Effector memory CD8-positive, alpha-beta T cell (primary cell): Measurements from ENCODE around the gene ARMH1.

Experiments used
- ATAC-seq: fragments of 150-1000 bp; cut with Tn5 transposase; replicated peaks from 2 replicates; pipeline ENCODE4 v1.10.0; 2021; ENCODE audit warnings: mild to moderate bottlenecking, moderate library complexity
- DNase-seq, 3 experiments: peaks; one replicate each; pipeline ENCODE4 v3.0.0; 2021
- H3K27ac Mint-ChIP-seq, 2 donors: one replicate each; pipeline ENCODE4 v1.8.0; 2022; ENCODE audit warnings: mild to moderate bottlenecking in 2 of 2, mixed read lengths in 2 of 2, moderate library complexity in 2 of 2
- H3K27me3 Mint-ChIP-seq, 2 donors: one replicate each; pipeline ENCODE4 v1.8.0; 2022; ENCODE audit warnings: mixed read lengths in 2 of 2
- H3K36me3 Mint-ChIP-seq: one replicate; pipeline ENCODE4 v1.8.0; 2022; ENCODE audit warnings: mild to moderate bottlenecking, moderate library complexity, mixed read lengths; ENCODE audit not compliant: insufficient read depth
- H3K4me1 Mint-ChIP-seq, 2 donors: one replicate each; pipeline ENCODE4 v1.8.0; 2022; ENCODE audit warnings: low read depth in 2 of 2, mixed read lengths in 2 of 2
- H3K4me3 Mint-ChIP-seq, 2 donors: one replicate each; pipeline ENCODE4 v1.8.0; 2022; ENCODE audit warnings: mild to moderate bottlenecking in 2 of 2, mixed read lengths in 2 of 2, moderate library complexity in 2 of 2
- H3K9me3 Mint-ChIP-seq, 2 donors: one replicate each; pipeline ENCODE4 v1.8.0; 2022; ENCODE audit warnings: mixed read lengths in 2 of 2
- total RNA-seq, 9 experiments: gene quantifications; one replicate each; lab custom pipeline; 2026; lab: John Stamatoyannopoulos, UW

Gene ARMH1
- 6.8 to 21.9 (median 17.8) reads per million in 9 experiments for total RNA-seq

DNA sequence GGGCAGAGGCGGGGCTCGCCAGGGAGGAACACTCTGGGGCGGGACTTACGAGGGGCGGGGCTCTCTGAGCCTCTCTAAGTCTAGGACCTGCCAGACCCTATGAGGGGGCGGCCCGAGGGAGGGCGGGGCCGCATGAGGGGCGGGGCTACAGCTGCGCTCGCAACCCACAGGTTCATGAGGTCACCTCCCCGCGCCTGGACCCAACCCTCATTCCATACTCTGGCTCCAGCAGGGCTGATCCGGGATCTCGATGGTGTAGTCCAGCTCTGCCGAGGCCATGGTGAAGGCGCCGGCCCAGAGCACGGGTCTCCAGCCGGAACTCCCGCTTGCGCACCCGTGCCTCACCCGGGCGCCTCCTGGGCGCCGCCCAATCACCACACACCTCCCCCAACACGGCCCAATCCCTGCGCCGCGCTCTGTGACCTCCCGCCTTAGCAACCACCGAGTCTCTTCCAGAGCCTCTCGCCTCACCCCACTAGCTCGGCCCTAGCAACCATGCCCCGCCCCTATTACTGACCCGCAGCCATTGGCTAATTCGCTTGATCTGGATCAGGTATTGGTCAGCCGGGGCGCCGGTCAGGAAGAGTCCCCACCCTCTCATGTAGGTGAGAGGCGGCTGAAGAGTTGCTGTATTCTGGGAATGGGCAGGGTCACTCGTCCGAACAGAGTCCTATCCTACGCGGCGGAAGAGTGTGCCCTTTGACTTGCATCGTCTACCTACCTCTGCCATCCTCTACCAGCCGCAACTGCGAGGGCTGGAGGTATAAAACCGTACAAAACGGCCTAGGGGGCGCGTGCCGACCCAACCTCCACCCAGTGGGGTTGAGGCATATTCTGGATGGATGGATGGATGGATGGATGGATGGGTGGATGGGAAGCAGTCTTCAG lies at the start of gene ARMH1, which contains the start of gene TMEM53:
TSS of gene ARMH1 (plus strand) at position 602 of the 888 bp plus-strand sequence. CDS start 14,984 bp downstream, outside the sequence.
TSS of gene TMEM53 (minus strand) at position 369 of the 888 bp plus-strand sequence. CDS start at position 279, 90 bp downstream.
- peak within 1 kb of the TSS; percentile 83 to 88 for H3K4me3 Mint-ChIP-seq

DNA sequence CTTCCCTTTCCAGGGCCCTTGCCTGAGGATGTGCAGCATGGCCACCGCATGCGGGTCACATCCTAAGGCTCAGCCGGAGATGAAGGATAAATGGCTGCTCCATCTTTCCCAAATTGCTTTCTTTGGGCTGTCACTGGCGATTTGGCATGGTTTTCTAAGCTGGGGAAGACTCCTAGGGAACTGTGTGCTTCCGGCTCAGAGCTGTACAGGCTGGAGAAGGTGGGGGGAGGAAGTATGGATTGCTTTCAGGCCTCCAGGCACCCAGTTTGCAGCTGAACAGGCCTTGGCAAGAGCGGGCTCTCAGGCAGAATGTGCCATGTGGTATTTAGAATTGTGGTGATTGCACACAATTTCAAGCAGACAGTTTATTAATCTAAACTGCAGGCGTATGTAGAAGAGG lies 49.2 kb upstream of the ARMH1 start:
- H3K4me3 Mint-ChIP-seq: no peak overlapping the region
- peaks cover 0 to 1% of the 10 kb centered on the region in 2 donors for H3K9me3 Mint-ChIP-seq
- no peaks in the 10 kb centered on the region for H3K36me3 Mint-ChIP-seq
- H3K27ac Mint-ChIP-seq: no peak overlapping the region
- peaks cover 0 to 9% of the 10 kb centered on the region in 2 donors for H3K27me3 Mint-ChIP-seq
- no peak for DNase-seq
- ATAC-seq: no peak
- H3K4me1 Mint-ChIP-seq: peaks cover 0 to under 1% of the 10 kb centered on the region in 2 donors

More for the DNA sequence above, at the start of gene ARMH1, which contains the start of gene TMEM53:
- Mint-ChIP-seq H3K4me1 (peaks cover 14 to 17% of the 10 kb centered on the region in 2 donors), H3K27me3 (no peaks in the 10 kb centered on the region), H3K9me3 (no peaks in the 10 kb centered on the region), H3K27ac (peak within 1 kb of the TSS; percentile 74 to 88), H3K36me3 (peaks cover 9% of the 10 kb centered on the region)
- ATAC-seq: peak; percentile 91
- DNase-seq: peak; percentile 95 to 96 (median 95)

DNA sequence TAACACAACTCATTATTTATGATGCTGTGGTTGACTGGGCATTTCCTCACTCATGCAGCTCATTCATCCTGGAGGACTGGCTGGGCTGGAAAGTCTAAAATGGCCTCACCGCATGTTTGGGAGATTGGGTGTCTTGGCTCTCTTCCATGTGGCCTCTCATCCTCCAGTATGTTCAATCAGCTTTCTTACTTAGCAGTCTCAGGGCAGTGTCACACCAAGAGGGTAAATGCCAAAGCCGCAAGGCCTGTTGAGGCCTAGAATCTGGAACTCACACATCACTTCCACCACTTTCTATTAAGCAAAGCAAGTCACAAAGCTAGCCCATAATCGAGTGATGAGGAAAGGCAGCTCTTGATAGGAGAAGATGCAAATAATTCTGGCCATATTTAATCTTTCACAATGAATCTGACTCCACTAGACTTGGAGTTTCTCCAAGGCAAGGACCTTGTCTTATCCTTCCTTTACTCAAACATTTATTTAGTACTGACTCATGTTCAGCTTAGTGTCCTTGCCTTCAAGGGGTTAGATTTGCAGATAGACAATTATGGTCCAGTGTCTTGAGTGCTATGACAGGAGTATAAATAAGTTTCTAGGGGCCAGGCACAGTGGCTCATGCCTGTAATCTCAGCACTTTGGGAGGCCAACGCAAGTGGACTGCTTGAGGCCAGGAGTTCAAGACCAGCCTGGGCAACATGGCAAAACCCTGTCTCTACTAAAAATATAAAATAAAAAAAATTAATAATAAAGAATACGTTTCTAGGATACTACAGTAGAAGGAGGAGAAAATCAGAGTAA lies 45.4 kb upstream of the ARMH1 start:
- Mint-ChIP-seq H3K4me3 (no peak overlapping the region), H3K27me3 (no peaks in the 10 kb centered on the region), H3K9me3 (peaks cover 3 to 8% of the 10 kb centered on the region in 2 donors), H3K4me1 (peaks cover 26 to 29% of the 10 kb centered on the region in 2 donors), H3K27ac (no peak overlapping the region), H3K36me3 (peaks cover 17% of the 10 kb centered on the region)
- no peak for DNase-seq
- no peak for ATAC-seq

DNA sequence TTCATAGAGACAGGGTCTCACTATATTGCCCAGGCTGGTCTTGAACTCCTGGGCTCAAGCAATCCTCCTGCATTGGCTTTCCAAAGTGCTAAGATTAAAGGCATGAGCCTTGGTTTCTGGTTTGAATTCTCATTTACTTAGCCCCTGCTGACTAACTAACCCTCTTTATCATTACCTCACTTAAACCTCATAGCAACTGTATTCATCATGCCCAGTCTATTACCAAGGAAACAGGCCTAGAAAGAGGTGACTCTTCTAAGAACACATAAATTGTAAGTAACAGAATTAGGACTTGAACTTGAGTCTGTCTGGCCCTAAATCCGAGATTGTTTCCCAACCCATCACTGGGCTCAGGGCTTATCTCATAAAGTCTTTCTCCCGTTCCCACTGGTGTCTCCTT lies 44.4 kb upstream of the ARMH1 start:
- Mint-ChIP-seq H3K4me3 (peak overlapping the region; percentile 92), H3K9me3 (peaks cover 3 to 8% of the 10 kb centered on the region in 2 donors), H3K36me3 (peaks cover 21% of the 10 kb centered on the region), H3K27ac (peak overlapping the region; percentile 98 to 99), H3K4me1 (peaks cover 34 to 37% of the 10 kb centered on the region in 2 donors), H3K27me3 (no peaks in the 10 kb centered on the region)
- DNase-seq (no peak), ATAC-seq (no peak)

DNA sequence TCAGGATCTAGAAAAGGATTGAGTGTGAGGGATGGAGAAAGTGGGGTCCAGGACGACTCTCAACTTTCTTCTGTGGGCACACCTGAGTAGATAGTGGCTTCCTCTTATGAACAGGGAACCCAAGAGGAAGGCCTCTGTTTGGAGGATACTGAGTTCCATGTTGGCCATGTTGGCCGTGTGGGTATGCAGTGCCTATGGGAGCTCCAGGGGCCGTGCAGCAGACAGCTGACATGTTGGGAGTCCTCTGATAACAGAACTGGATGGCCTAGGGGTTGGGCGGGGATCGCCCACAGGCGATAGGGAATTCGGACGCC lies 43.2 kb upstream of the ARMH1 start:
- Mint-ChIP-seq H3K27ac (peak overlapping the region; percentile 98 to 99), H3K27me3 (no peaks in the 10 kb centered on the region), H3K4me3 (peak overlapping the region; percentile 92), H3K36me3 (peaks cover 29% of the 10 kb centered on the region), H3K9me3 (peaks cover 3 to 8% of the 10 kb centered on the region in 2 donors), H3K4me1 (peaks cover 45 to 46% of the 10 kb centered on the region in 2 donors)
- DNase-seq: no peak
- ATAC-seq: peak; percentile 16

DNA sequence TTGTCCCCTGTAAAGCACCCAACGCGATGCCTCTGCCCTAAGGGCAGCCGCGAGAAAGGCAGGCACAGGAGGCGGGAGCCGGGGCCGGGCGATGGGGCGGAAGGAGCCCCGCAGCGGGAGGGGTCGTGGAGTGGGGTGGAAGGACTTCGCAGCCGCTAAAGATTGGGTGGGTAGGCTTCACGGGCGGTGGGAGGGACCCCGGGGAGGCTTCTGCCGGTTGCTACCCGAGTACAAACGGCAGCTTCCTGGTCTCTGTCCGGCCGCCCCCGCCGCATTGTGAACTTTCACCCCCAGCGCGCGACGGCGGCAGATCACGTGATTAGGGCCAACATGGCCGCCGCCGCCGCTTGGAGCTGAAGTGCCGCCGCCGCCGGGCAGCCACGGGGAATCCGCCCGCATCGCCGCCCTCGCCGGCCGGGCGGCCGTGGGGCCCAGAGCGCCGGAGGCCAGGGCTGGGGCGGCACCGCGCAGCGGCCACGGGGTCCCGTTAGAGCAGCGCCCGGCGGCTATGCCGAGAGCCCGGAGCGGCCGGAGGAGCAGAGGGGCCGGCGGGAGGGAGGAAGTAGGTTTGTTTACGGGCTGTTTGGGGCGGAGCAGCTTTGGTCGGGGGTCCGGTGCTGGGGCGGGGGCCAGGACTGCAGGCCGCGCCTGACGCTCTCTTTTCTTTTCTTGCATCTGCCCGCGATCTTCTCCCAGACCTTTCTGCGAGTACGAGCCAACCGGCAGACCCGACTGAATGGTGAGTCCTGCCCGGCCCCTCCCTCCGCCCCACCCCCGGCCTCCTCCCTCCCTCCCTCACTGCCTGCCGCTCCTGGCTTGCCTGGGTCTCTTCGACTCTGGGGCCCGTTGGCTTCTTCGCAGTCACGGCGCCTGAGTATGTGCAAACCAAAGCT lies 42.6 kb upstream of the ARMH1 start:
- DNase-seq (peak; percentile 87 to 89 (median 87)), ATAC-seq (peak; percentile 77)
- H3K9me3 Mint-ChIP-seq: peaks cover 3 to 8% of the 10 kb centered on the region in 2 donors
- peaks cover 35% of the 10 kb centered on the region for H3K36me3 Mint-ChIP-seq
- peak overlapping the region; percentile 92 for H3K4me3 Mint-ChIP-seq
- no peaks in the 10 kb centered on the region for H3K27me3 Mint-ChIP-seq
- peaks cover 45 to 46% of the 10 kb centered on the region in 2 donors for H3K4me1 Mint-ChIP-seq
- peak overlapping the region; percentile 98 to 99 for H3K27ac Mint-ChIP-seq

DNA sequence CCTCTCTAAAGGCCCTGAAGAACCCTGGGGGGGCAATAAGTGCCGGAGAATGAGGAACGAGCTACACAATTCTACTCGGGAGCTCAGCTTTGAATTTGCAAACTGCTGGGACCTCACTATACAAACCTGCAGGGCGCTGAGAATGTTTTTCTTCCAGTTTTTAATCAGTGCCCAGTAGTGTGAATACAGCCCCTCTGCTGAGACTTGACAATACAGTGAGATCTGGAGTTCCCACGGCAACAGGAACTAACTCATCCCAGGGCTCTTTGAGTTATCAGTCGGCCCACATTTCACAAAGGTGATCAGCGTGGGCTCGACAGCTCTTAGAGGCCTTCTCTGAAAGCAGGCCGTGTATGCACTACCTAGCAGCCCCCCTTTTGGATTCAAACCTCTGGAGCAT lies 41.9 kb upstream of the ARMH1 start:
- Mint-ChIP-seq H3K27me3 (no peaks in the 10 kb centered on the region), H3K9me3 (peaks cover 3 to 8% of the 10 kb centered on the region in 2 donors), H3K4me1 (peaks cover 46 to 47% of the 10 kb centered on the region in 2 donors), H3K4me3 (peak overlapping the region; percentile 92), H3K27ac (peak overlapping the region; percentile 98 to 99), H3K36me3 (peaks cover 41% of the 10 kb centered on the region)
- ATAC-seq (no peak), DNase-seq (no peak)

DNA sequence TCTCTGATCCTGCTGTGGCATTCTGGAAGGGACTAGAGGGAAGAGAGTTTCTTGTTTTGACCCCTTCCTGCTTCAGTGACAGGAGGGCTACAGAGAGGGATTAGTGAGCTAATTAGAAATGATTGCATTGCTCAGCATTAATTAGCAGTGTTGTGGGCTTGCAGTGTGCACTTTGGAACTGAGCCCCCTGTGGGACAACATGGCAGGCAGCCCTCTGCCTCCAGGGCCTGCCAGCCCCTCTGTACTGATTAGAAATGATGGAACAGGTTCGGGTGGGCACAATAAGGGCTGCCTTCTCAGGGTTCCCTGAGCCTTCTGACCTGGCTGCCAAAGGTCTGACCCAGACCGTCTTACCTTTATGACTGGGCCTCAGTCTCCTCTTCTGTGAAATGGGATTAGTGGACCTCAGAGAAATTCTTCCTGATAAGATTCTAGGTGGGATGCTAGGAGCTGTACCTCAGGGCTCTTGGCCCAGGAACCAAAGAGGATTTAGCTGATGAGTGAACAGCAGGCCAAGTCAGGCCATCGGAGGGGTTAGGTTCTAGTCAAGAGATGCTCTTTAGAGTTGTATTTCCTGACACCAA lies 39.8 kb upstream of the ARMH1 start:
- Mint-ChIP-seq H3K4me3 (peak overlapping the region; percentile 9 to 19), H3K36me3 (peaks cover 62% of the 10 kb centered on the region)
- DNase-seq: no peak

DNA sequence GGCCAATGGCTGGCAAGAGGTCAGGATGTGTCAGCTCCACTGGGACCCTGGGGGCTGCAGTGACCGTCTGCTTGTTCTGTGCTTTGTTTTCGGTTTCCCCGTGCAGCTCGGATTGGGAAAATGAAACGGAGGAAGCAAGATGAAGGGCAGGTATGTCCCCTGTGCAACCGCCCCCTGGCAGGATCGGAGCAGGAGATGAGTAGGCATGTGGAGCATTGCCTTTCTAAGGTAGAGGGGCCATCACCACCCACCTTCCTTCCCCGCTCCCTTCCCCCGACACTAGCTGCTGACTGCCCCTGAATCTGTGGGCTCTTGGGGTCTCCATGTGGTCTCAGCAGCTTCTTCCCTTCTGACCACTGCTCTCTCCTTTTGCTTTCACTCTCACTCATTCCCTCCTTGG lies 39.1 kb upstream of the ARMH1 start:
- no peak for DNase-seq
- no peaks in the 10 kb centered on the region for H3K27me3 Mint-ChIP-seq
- H3K4me1 Mint-ChIP-seq: peaks cover 54 to 57% of the 10 kb centered on the region in 2 donors
- H3K9me3 Mint-ChIP-seq: peaks cover 3 to 6% of the 10 kb centered on the region in 2 donors
- peaks cover 65% of the 10 kb centered on the region for H3K36me3 Mint-ChIP-seq
- H3K4me3 Mint-ChIP-seq: no peak overlapping the region
- ATAC-seq: no peak
- peak overlapping the region in 1 of 2 donors; percentile 98 for H3K27ac Mint-ChIP-seq

More for the DNA sequence above, 39.8 kb upstream of the ARMH1 start:
- Mint-ChIP-seq H3K4me1 (peaks cover 53 to 58% of the 10 kb centered on the region in 2 donors), H3K27ac (peak overlapping the region; percentile 73 to 98), H3K27me3 (no peaks in the 10 kb centered on the region), H3K9me3 (peaks cover 3 to 8% of the 10 kb centered on the region in 2 donors)
- no peak for ATAC-seq

DNA sequence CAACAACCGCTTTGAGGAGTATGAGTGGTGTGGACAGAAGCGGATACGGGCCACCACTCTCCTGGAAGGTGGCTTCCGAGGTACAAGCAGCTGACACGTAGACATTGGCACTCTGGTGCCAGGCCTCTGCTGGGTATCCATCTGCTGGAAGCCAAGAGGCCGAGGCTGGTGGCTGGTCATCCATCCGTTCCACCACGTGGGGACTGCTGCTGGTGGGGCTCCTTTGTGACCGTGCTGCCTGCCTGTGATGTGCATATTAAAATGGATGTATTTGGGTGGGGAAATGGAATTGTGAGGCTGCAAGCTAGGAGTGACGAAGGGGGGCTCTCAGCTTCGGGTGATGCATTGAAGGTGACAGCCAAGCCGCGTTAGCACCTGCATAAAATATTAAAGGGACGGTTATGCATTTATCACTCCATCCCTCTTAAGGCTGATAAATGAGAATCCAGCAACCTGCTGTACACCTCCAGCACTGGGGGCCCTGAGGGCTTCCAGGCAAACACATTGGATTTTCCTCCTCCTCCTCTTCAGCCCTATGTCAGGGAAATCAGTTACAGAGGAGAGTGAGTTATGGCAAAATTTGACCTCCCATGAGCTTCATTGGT lies 38.3 kb upstream of the ARMH1 start:
- H3K36me3 Mint-ChIP-seq: peaks cover 68% of the 10 kb centered on the region
- H3K9me3 Mint-ChIP-seq: no peaks in the 10 kb centered on the region
- H3K27ac Mint-ChIP-seq: no peak overlapping the region
- ATAC-seq (no peak), DNase-seq (no peak)
- H3K4me1 Mint-ChIP-seq: peaks cover 47 to 49% of the 10 kb centered on the region in 2 donors
- H3K27me3 Mint-ChIP-seq: no peaks in the 10 kb centered on the region
- no peak overlapping the region for H3K4me3 Mint-ChIP-seq

DNA sequence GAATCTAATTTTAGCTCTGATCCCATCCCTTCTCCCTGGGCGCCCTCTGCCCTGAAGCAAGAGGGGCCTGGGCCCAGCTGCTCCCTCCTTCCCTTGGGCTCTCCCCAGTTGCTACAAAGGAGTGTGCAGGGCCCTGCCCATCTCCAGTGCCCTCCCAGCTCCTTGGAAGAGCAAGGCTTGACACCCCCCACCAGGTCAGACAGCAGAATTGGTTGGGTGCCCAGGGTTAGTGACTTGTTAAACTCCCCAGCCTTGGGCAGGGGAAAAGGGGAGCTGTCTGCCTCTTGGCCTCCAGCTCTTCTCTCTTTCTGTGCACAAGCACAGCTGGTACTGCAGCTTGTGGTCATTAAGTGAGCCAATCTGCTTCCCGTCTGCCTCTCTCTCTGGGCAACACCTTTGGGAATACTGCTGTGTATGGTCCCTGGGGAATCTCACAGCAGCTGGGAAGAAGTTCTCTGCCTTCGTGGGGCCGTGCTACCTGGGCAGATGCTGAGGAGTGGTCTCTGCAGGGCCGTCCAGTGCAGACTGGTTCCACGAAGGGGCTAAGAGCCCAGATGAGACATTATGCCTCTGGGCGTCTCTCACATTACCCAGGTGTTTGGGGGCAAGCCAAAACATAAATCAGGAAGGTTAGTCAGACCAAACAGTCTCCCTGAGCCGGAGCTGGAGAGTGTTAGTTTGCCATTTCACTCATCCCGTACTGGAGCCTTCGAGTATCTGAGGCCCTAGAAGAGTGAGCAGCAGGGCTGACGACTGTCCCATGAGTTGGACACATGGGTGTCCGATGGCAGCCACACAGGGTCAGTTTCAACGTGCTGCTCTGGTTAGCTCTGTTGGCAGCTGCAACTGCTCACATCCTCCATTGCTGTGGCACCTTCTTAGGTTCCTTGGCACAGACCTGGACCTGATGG lies 37.6 kb upstream of the ARMH1 start:
- Mint-ChIP-seq H3K27ac (peak overlapping the region in 1 of 2 donors; percentile 59), H3K36me3 (peaks cover 68% of the 10 kb centered on the region), H3K9me3 (no peaks in the 10 kb centered on the region), H3K4me1 (peaks cover 46 to 47% of the 10 kb centered on the region in 2 donors), H3K4me3 (no peak overlapping the region), H3K27me3 (no peaks in the 10 kb centered on the region)
- ATAC-seq (no peak), DNase-seq (no peak)
